Measurements from ENCODE around the gene SC5D.
A peak's percentile ranks its signal among the peaks of the same experiment; 100 is the strongest.

Gene SC5D

GRCh38 chr11:121293288-121293594, 670 bp downstream of the SC5D start:
- DNase-seq (ENCODE audit: low read depth) = no peak

DNA sequence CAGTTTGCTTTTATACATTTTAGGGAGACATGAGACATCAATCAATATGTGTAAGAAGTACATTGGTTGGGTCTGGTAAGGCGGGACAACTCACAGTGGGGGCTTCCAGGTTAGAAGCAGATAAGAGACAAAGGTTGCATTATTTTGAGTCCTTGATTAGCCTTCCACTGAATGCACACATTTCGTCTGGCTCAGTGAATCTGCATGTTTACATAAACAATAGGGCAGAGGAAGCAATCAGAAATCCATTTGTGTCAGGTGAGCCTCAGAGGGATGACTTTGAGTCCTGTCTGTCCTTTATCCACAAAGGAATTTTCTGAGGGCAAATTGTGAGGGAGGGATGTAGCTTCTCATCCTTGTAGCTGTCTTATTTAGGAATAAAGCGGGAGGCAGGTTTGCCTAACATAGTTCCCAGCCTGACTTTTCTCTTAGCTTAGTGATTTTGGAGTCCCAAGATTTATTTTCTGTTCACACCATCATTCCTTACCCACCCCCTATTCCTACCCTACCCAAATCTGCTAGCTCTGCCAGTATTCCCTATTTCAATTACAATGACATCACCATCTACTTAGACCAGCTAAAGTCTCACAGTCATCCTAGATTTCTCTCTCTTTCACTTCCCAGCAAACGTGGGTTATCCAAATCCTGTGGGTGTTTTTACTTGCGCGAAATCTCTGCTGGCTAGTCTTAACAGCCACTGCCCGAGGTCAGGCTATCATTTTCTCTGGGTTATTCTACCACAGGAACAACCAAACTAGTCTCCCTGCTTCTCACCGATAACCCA, 2.9 kb downstream of the SC5D start:
- DNase-seq (ENCODE audit: low read depth) = no peak

DNA sequence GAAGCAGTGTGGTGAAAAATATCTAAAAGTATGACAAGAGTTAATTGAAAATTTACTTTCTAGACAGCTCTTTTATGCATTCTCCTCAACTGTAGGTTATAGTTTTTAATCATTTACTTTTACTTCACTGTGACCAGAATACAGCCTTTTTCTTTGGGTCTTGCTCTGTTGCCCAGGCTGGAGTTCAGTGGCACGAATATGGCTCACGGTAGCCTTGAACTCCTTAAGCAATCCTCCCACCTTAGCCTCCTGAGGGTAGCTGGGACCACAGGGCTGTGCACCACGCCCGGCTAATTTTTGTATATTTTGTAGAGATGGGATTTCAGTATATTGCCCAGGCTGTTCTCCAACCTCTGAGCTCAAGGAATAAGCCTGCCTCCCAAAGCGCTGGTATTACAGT, 5.3 kb downstream of the SC5D start:
- no peak for DNase-seq (ENCODE audit: low read depth)

- no peak for DNase-seq (ENCODE audit: low read depth)
These were observed 6.2 kb downstream of the SC5D start for GRCh38 chr11:121298774-121299173.

DNA sequence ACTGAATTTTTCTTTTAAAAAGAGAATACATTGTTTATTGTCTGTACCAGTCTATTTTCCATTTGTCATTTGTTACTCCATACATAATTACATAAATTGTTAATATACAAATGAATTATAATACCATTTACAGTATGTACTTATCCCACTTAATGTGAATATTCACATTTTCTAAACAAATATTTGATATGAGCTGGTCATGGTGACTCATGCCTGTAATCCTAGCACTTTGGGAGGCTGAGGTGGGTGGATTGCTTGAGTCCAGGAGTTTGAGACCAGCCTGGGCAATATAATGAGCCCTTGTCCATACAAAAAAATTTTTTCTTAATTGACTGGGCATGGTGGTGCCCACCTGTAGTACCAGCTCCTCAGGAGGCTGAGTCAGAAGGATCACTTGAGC, 6.8 kb downstream of the SC5D start:
- no peak for DNase-seq (ENCODE audit: low read depth)

DNA sequence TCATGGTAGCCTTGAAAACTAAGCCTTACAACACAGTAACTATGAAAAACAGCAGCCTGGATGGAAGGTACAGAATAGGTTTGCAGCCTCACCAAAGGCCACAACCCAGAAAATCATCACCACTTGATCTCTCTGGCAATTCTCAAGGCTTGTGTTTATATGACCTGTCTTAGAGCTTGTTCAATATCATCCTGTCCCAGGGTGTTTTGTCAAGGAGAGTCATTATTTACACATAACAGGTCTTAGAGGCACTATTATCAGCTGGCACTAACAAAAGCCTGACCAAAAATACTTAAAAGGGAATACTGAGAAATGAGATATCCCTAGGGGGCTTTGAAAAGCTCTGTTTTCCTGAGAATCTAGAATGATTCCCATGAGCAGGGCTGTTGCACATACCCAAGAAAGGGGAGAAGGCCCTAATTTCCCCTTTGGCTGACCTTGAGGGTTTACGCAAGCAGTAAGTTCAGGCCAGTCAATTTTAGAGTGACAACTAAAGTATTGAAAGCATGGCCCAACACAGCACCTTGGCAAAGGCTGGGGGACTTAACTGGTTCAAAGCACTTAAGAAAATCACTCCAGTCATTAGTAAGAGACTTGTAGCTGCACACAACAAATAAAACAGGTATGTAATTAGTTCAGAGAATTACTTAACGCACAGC, 7.9 kb downstream of the SC5D start:
- DNase-seq (ENCODE audit: low read depth) = no peak

GRCh38 chr11:121300972-121301699, 8.6 kb downstream of the SC5D start:
- DNase-seq (ENCODE audit: low read depth) = no peak

GRCh38 chr11:121304759-121305158, 12.2 kb downstream of the SC5D start:
- no peak for DNase-seq (ENCODE audit: low read depth)

GRCh38 chr11:121308816-121309215, 16.2 kb downstream of the SC5D start:
- no peak for DNase-seq (ENCODE audit: low read depth)

DNA sequence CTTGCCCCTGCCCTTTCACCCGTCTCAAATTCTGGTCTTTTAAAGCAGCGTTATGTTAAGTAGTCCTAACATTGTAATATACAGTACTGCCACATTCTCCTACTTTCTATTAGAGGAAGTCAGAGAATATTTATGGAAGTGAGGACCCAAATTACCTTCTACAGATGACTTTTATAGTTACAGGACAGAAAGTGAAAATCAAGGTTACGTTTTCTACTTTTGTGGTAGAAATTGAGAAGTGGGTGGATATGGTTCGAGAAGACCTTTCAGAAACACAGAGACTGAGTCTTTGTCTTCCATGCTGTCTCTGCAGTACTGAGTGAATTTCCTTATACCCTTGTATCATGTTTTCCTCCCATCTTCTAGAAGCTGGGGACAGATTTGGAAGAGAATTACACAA, 17.1 kb downstream of the SC5D start:
- no peak for DNase-seq (ENCODE audit: low read depth)

DNA sequence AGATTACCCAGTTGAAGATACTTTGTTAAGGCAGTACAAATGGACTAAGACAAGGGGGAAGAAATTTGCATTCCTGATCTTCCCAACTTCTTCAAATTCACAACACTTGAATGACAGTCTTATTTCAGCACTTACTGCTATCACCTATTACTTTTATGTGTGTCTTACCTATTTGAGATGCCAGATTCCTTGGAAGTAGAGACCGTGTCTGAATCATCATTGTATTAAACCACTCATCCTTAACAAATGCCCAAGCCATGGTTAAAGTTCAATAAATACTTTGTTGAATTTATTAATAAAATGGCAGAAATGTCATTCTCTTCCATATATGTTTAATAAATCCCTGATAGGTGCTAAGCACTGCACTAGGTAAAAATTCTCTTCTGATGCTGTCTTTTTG, 18.3 kb downstream of the SC5D start:
- no peak for DNase-seq (ENCODE audit: low read depth)

- no peak for DNase-seq (ENCODE audit: low read depth)
These were observed 18.8 kb downstream of the SC5D start for GRCh38 chr11:121311373-121311772.

DNA sequence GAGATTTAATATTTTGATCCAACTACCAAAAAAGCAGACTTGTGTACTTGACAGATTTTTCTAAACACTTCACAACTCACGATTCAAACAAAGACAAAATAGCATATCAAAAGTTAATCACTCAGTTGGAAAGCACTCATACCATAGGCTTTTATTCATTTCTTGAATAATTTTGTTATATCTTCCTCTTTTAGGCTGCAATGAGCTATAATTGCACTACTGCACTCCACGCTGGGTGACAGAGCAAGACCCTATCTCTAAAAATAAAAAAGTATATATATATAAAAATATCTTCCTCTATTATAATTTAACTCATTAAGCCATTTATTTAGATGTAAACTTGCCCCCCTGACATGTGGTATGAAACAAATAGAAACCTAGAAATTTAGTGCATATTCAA, 19.9 kb downstream of the SC5D start:
- DNase-seq (ENCODE audit: low read depth) = no peak

GRCh38 chr11:121318848-121319834, 26.6 kb downstream of the SC5D start:
- no peak for DNase-seq (ENCODE audit: low read depth)

DNA sequence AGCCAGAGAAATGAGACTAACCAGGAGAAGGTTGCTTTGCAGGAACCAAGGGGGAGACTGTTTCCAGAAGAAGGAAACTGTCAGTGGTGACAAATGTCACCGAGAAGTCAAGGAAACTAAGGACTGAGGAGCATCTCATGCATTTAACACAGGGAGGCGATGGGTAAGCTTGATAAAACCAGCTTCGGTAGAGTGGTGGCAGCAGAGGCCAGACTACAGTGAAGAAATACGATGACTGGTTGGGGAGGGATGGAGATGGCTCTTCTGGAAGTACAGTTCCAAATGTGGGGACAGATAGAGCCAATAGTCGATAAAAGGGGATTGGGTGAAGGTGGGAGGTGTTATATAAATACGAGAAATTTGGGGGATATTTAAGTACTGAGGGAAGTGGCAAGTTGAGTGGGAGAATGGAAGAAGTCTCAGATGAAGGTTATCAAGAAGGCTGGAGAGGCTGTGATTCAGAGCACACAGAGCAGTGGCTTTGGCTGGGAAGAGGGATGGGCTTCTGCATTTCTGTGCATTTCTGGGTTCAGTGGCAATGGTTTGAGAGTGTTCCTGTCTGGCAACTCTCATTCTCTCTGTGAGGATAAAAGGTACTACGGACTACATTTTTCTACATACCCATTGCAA, 29.2 kb downstream of the SC5D start:
- DNase-seq (ENCODE audit: low read depth) = no peak

- DNase-seq (ENCODE audit: low read depth) = no peak
These were observed 30.6 kb downstream of the SC5D start for GRCh38 chr11:121323046-121323607.

DNA sequence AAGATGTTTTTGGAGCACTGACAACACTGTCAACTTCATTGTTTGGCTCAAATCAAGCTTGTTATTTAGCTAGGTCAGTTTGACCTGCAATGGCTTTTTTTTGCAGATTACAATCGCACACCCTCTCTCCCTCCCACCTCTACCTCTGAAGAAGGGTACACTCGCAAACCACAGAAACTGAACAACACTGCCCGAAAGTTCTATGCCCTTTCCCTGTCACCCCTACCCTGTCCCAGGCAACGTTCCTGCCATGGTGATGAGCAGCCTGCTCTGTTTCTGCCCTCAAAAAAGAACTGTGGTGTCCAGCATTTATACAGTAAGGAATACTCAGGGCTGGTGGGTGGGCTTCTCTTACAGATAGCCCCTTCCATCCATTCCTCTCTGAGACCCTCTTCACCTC, 33.7 kb downstream of the SC5D start:
- no peak for DNase-seq (ENCODE audit: low read depth)

DNA sequence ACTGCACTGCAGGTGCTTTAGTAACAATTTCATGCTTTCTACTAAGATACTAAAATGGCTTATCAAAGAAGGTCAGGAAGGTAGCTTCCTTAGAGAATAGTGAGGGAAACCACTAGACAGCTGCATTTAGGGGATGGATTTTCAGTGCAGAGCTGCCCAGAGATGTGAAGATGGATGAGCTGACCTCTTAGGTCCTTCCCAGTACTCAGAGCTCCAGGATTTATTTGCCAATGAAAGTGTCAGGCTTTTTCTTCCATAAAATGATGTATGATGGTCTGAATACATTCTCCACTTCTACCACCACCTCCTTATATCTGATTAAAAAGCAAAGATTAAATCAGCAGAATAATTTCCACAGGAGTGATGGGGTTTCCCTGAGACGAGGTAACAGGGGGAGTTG, 35.0 kb downstream of the SC5D start:
- no peak for DNase-seq (ENCODE audit: low read depth)

GRCh38 chr11:121328176-121328966, 35.8 kb downstream of the SC5D start:
- peak; percentile 18 for DNase-seq (ENCODE audit: low read depth)

- DNase-seq (ENCODE audit: low read depth) = no peak
These were observed 36.6 kb downstream of the SC5D start for GRCh38 chr11:121328967-121329679.

Data from T-helper 22 cell (primary cell).